ENCODE results near the gene ADISSP.

The ADISSP gene

GRCh38 chr20:3795511-3796468, 28.2 kb upstream of the ADISSP start, which contains the start of gene CDC25B (continued):
- TF ChIP-seq ZNF558 (tag by site-specific recombination; IDR thresholded peaks at IDR 0.05), result no peak
- TF ChIP-seq ZNF510 (tag by site-specific recombination; IDR thresholded peaks at IDR 0.05; ENCODE audit: insufficient replicate concordance), result no peak
- TF ChIP-seq ZNF629 (tag by site-specific recombination; IDR thresholded peaks at IDR 0.05), result peak; percentile 80
- TF ChIP-seq SP2 (tag by site-specific recombination; IDR thresholded peaks at IDR 0.05), result peak; percentile 85
- peak; percentile 44 for TF ChIP-seq ZBTB26 (tag by site-specific recombination; optimal IDR thresholded peaks at IDR 0.05)
- no peak; the same call in 1 of the 2 replicates for TF ChIP-seq ZBTB17 (tag by site-specific recombination; IDR thresholded peaks at IDR 0.05)
- no peak for TF ChIP-seq ZNF37A (tag by site-specific recombination; IDR thresholded peaks at IDR 0.05)
- TF ChIP-seq ZNF354C (tag by site-specific recombination; IDR thresholded peaks at IDR 0.05; ENCODE audit: borderline replicate concordance, low read depth), result no peak
- TF ChIP-seq ZSCAN5A (tag by site-specific recombination; IDR thresholded peaks at IDR 0.05), result peak; percentile 87
- peak; percentile 74 for TF ChIP-seq ZXDB (tag by site-specific recombination; IDR thresholded peaks at IDR 0.05)
- peak; percentile 97 for TF ChIP-seq ZNF24 (tag by site-specific recombination; IDR thresholded peaks at IDR 0.05)
- TF ChIP-seq ZNF121 (tag by site-specific recombination; IDR thresholded peaks at IDR 0.05), result peak; percentile 63; the same call in 1 of the 2 replicates
- TF ChIP-seq ZFP41 (tag by site-specific recombination; IDR thresholded peaks at IDR 0.05; ENCODE audit: borderline replicate concordance), result no peak
- TF ChIP-seq ZBTB44 (tag by site-specific recombination; IDR thresholded peaks at IDR 0.05), result peak; percentile 51; the same call in 1 of the 2 replicates
- no peak for TF ChIP-seq MEIS1 (CRISPR knock-in tag; IDR thresholded peaks at IDR 0.05; ENCODE audit: borderline replicate concordance)
- no peak for TF ChIP-seq ZNF571 (tag by site-specific recombination; IDR thresholded peaks at IDR 0.05)
- TF ChIP-seq ZNF239 (tag by site-specific recombination; IDR thresholded peaks at IDR 0.05), result peak; percentile 55; the same call in 1 of the 2 replicates
- no peak for TF ChIP-seq ZSCAN23 (tag by site-specific recombination; IDR thresholded peaks at IDR 0.05)
- peak; percentile 74; the same call in 1 of the 2 replicates for TF ChIP-seq ZNF391 (tag by site-specific recombination; IDR thresholded peaks at IDR 0.05; ENCODE audit: borderline replicate concordance, low read depth)
- no peak for TF ChIP-seq ZNF843 (tag by site-specific recombination; IDR thresholded peaks at IDR 0.05)
- peak; percentile 55; the same call in 1 of the 2 replicates for TF ChIP-seq ZNF394 (tag by site-specific recombination; IDR thresholded peaks at IDR 0.05; ENCODE audit: borderline replicate concordance)
- no peak for TF ChIP-seq PRDM1 (tag by site-specific recombination; IDR thresholded peaks at IDR 0.05)
- no peak for TF ChIP-seq ZNF362 (tag by site-specific recombination; IDR thresholded peaks at IDR 0.05)
- peak; percentile 69 for TF ChIP-seq ZSCAN30 (tag by site-specific recombination; IDR thresholded peaks at IDR 0.05)
- TF ChIP-seq HIC1 (tag by site-specific recombination; IDR thresholded peaks at IDR 0.05), result no peak
- no peak for TF ChIP-seq ZNF19 (tag by site-specific recombination; IDR thresholded peaks at IDR 0.05; ENCODE audit: low read depth)
